GM21526 (cell line): ENCODE measurements around the gene IER3IP1.
"Not testable (repeated sequence)": the region's sequence is repeated elsewhere in the genome, so short reads cannot be mapped to it uniquely, and the experiment has no call there.

Source experiments
- ATAC-seq: cut with Tn5 transposase; IDR thresholded peaks from one replicate; pipeline ENCODE4 v1.9.1; 2021; ENCODE audit warnings: moderate library complexity; ENCODE audit not compliant: unreplicated experiment, low FRiP score

IER3IP1 gene

DNA sequence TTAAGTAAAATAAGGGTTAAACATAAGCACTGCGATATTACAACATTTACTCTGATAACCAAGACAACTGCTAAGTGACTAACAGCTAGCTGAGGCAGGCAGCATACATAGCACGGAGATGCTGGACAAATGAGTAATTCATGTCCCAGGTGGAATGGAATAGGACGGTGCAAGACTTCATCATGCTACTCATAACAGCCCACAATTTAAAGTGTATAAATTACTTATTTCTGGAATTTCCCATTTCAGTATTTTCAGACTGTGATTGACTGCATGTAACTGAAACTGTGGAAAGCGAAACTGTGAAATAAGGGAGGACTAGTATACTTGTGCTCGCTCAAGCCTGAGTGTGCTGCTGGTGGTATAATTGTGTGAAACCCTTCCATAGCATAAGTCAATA, 12.9 kb downstream of the IER3IP1 start:
- ATAC-seq, result peak; percentile 77

DNA sequence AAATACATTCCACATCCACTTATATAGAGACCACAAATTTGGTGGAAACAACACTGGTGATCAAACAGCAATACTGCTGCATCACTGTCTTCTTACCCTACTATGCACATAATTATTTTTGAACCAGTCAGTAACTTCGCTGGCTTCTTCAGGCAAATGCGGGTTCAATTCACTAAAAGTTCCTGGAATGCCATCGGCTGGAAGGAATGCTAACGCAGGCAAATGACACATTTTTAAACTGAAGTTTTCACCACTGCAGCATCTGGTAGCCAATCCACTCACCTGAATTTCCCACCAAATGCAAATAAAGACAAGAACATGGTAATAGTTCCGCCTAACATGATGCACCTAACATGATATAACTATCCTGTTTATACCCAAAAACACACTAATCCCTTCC, 15.9 kb downstream of the IER3IP1 start:
- no peak for ATAC-seq

- not testable (repeated sequence) for ATAC-seq
Observed at GRCh38 chr18:47158404-47158803, 17.8 kb downstream of the IER3IP1 start.

DNA sequence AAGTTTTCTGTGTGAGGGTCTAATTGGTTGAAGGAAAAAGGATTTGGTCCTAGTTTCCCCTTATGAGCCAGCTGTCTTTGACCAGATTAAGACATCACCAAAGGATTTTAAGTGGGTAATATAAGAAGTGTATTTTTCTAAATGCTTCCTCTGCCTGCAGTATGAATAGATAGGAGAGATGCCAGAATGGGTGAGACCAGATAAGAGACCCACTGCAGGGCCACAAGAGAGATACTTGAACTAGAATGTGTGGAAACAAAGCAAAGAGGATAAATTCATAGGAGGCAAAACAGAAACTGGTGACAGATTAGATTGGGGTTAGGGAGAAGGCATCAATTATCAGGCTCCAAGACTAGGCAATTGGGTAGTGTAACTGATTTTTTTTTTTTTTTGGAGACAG, 24.7 kb downstream of the IER3IP1 start:
- ATAC-seq, result no peak

DNA sequence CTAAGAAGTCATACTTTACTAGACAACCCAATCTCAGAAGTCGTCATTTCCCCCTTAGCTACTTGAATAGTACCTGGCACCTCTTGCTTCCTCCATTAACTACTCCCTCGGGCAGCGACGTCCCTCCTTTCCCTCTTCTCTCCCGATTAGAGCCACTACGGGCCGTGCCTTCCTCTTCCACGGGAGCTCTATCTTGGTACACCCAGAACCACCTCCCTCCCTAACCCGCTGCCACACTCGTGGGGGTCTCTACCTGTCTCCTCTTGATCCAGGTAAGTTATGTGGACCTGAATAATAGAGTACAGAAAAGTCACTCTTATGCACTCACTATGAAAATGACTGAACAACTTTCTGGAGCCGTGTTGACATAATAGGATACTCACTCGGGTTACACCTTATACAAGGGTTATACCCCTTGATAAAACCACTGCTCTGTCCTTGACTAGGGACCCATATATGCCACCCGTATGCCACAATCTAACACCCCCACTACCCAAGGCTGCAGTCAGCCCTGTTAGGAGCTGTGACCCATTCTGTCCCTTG, 25.3 kb downstream of the IER3IP1 start:
- no peak for ATAC-seq

DNA sequence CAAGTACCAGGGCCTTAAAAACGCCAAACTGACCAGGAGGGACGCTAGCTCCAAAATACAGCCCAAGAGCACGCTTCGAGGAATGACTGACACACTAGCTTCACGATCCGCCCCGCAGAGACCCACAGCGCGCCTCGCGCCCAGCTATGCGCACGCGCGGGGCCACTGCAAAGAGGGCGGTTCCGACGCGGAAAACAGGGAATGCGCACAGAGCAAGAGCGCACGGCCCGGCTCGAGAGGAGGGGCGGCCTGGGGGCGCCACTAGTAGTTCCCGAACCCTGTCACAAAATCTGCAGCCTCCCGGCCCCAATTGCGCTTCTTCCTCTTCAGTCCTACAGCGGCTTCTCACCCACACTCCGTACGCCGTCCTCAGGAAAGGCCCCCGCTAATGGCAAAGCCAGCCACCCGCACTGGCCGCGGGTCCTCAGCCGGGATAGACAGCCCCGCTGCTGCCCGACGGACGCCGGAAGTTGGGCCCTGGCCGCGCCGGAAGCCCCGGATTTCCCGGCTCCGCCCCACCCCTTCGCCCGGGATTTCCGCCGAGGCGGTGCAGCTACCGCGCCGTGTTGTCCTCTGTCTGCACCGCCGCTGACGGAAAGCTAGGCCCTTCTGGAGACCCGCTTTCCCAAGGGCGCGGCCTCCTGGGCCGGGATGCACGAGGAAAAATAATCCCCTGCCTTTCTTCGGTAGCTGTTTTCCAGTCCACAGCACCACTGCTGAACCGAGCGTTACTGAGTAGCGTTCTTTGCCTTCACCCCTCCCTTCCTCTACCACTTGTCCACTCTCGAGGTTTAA, 25.9 kb downstream of the IER3IP1 start, which contains the start of gene HDHD2:
HDHD2 (minus strand) TSS at position 472 of the 795 bp plus-strand sequence. CDS start 14,061 bp downstream, outside the sequence.
- ATAC-seq, result peak; percentile 79

DNA sequence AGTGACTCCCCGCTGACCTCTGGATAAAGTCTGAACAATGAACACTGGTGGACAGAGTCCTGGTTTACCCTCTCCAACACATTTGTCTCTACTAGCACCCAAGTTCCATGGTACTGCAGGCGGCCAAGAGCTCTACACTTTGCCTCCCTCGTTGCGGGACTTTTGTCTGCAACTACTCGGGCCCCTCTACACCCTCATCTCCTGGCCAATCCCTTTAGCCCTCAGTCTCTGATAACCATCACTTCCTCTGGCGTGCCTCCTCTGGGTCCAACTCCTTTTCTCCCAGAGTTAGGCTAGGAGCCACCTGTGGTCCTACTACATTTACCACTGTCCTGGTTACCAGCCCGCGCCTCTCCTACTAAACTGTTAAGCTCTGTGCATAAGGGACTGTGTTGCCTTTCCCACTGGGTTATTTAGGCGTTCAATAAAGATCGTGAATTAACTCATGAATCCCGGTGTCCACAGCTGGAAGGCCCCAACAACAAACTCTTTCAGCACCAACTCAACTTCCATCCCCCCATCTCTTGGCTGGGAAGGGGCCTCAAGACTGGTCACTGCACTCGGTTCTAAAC, 26.6 kb downstream of the IER3IP1 start:
- no peak for ATAC-seq

DNA sequence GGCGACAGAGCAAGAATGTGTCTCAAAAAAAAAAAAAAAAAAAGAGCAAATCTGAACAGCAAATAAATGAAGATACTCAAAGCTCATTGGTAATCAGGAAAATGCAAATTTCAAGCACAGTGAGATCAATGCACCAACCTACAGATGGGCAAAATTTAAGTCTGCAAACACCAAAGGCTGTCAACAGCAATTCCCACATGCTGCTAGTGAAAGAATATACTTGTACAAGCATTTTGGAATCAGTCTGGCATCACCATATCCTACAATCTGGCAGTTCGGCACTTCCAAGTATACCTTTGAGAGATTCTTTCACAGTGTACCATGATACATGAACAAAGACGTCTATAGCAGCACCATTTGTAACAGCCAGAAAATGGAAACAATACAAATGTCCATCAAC, 30.0 kb downstream of the IER3IP1 start:
- no peak for ATAC-seq

DNA sequence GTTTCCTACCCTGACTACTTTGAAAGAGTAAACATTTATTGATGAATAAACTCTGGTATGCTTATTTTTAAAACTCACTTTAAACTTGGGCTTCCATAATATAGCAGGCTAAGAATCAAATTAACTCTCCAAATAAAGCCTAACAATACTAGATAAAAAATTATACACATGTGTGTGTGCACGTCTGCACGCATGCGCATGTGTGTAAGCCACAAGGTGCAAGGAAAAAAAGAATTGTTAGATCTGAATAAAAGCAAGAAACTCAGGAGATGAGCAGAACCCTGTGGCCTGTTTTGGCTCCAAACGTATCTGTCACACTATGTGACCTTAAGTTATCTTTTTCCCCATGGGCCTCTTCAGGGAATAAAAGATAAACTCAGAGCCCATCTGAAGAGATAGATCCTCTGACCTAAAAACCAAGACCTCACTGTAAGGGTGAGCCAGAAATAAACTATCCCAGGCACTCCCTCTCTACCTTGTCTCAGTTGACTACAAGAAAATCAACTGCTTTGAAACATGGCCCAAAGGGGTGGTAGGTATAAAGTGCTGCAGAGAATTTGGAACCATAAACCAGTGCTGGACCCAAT, 32.2 kb downstream of the IER3IP1 start:
- no peak for ATAC-seq

GRCh38 chr18:47143153-47143552, 33.0 kb downstream of the IER3IP1 start:
- ATAC-seq, result no peak

- ATAC-seq, result no peak
Observed at GRCh38 chr18:47141289-47141688, 34.9 kb downstream of the IER3IP1 start.

GRCh38 chr18:47121146-47121545, 55.0 kb downstream of the IER3IP1 start:
- no peak for ATAC-seq

GRCh38 chr18:47120428-47120827, 55.7 kb downstream of the IER3IP1 start:
- ATAC-seq, result peak; percentile 86

DNA sequence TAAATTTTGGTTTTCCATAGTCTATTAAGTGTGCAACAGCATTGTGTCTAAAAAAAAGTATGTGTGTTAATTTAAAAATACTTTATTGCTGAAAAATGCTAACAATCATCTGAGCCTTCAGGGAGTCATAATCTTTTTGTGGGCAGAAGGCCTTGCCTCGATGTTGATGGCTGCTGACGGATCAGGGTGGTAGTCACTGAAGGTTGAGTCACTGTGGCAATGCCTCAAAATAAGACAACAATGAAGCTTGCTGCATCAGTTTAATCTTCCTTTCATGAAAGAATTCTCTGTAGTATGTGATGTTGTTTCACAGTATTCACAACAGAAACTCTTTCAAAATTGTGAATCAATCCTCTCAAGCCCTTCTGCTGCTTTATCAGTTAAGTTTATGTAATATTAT, 57.2 kb downstream of the IER3IP1 start:
- no peak for ATAC-seq

- no peak for ATAC-seq
Observed at GRCh38 chr18:47115205-47115604, 61.0 kb downstream of the IER3IP1 start.

DNA sequence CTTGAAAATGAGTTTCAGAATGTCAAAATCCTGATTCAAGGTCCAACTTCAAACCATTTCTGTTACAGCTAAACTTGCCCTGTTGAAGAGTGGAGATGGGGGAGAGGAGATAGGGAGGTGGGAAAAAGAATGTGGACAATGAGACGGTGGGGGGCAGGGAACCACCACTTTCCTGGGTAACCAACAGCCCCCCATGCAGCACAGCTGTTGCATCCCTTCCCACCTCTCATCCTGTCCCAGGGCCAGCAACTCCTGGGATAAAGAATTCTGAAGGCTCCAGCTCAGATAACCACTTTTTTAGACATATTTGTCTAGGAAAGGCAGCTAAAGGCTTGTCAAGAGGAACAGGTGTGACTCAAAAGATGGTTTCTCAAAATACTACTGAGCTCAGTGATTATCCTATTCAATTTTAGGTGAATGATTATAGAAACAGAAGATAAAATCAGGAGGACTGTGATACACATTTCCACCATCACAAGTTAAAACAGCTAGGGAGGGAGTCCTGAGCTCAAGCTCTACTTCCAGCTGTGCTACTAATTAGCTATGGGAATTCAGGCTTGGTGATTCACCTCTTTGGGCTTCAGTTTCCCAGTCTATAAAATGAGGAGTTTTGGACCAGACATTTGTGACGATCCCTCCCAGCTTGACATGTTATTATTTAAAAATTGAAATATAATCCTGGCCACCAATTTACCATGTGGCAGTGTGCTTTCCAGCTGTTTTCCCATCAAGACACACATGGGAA, 62.2 kb downstream of the IER3IP1 start:
- no peak for ATAC-seq

GRCh38 chr18:47110492-47111274, 65.5 kb downstream of the IER3IP1 start:
- no peak for ATAC-seq

DNA sequence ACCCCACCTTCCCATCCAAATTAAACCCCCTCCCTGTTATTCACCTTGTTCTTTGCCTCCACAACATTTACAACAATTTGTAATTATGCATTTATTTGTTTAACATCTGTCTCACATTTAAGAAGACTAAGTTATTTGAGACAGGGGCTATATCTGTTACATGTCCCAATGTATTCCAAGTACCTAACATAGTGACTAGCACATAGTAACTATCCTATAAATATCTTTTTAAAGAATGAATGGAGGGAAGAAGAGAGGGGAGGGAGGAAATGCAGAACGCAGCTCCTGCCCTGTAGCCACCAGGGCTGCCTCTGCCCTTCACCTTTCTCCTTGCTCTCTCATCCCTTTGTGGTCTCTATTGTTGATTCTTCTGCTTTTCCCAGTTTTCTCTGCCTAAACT, 66.4 kb downstream of the IER3IP1 start:
- no peak for ATAC-seq

DNA sequence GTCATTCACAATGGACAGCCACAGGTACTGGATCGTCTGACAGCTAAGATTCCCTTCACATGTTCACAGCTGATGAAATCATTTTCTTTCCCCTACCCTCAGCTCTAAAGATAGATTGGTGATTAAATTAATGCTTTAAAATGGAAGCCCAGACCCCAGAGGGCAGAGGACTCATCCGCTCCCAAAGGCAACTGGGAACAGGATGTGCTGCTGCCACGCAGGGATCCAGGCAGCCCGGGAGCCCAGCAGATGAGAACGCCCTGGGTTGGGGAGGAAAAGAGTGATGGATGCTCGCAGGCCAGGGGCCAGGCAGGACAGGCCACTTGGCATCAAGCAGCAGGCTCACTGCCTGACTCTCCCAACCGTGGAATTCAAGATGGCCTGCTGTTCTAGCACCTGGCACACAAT, 67.2 kb downstream of the IER3IP1 start:
- ATAC-seq, result no peak

GRCh38 chr18:47108373-47108772, 67.8 kb downstream of the IER3IP1 start:
- ATAC-seq, result no peak
